CD4-positive, CD25-positive, alpha-beta regulatory T cell (primary cell): Measurements from ENCODE around the gene KCND3. TPM values are rescaled to one million over a fixed set of nuclear protein-coding genes. Genes with fewer than 3 reads are reported as not detected.

Experiments used
- ATAC-seq, 2 donors: fragments of 150-1000 bp; cut with Tn5 transposase; one replicate each; pipeline ENCODE4 v1.10.0; 2021; ENCODE audit warnings: low read depth in 2 of 2, moderate number of reproducible peaks in 2 of 2, moderate library complexity in 1 of 2
- DNase-seq, 3 donors: peaks; one replicate each; pipeline versions ENCODE4 v3.0.0 to v3.0.0-alpha.2; 2012 to 2022; ENCODE audit warnings: mixed read lengths in 1 of 3
- H3K27ac ChIP-seq: one replicate; pipeline ENCODE4 v1.7.0; 2013; ENCODE audit warnings: mild to moderate bottlenecking, low read length; ENCODE audit not compliant: insufficient read depth, poor library complexity, severe bottlenecking
- H3K27me3 ChIP-seq: one replicate; pipeline ENCODE4 v1.7.0; 2013; ENCODE audit warnings: low read length; ENCODE audit not compliant: control insufficient read depth, insufficient read depth
- H3K36me3 ChIP-seq: one replicate; pipeline ENCODE4 v1.7.0; 2013; ENCODE audit warnings: mild to moderate bottlenecking, low read length, moderate library complexity; ENCODE audit not compliant: control insufficient read depth, insufficient read depth
- H3K4me1 ChIP-seq: 2 replicates; pipeline ENCODE4 v1.7.0; 2013; ENCODE audit warnings: mild to moderate bottlenecking, low read length; ENCODE audit not compliant: insufficient read depth, control insufficient read depth, poor library complexity, severe bottlenecking
- H3K4me3 ChIP-seq: one replicate; pipeline ENCODE4 v1.7.0; 2013; ENCODE audit warnings: low read depth, mild to moderate bottlenecking, low read length, moderate library complexity
- H3K9me3 ChIP-seq, 2 experiments: 1 replicate in 1 of 2; 2 replicates in 1 of 2; pipeline ENCODE4 v1.7.0; 2013; ENCODE audit warnings: low read length in 2 of 2, mild to moderate bottlenecking in 1 of 2, moderate library complexity in 1 of 2; ENCODE audit not compliant: control insufficient read depth in 2 of 2
- H3K27ac Mint-ChIP-seq, 3 donors: one replicate each; pipeline ENCODE4 v1.8.0; 2020 to 2022; ENCODE audit warnings: mild to moderate bottlenecking in 3 of 3, mixed read lengths in 3 of 3, moderate library complexity in 2 of 3
- H3K27me3 Mint-ChIP-seq: one replicate; pipeline ENCODE4 v1.8.0; 2022; ENCODE audit warnings: mild to moderate bottlenecking, mixed read lengths
- H3K36me3 Mint-ChIP-seq: one replicate; pipeline ENCODE4 v1.8.0; 2020; ENCODE audit warnings: mixed read lengths
- H3K4me1 Mint-ChIP-seq, 4 donors: one replicate each; pipeline ENCODE4 v1.8.0; 2020 to 2022; ENCODE audit warnings: mixed read lengths in 4 of 4, mild to moderate bottlenecking in 1 of 4
- H3K4me3 Mint-ChIP-seq, 4 donors: one replicate each; pipeline ENCODE4 v1.8.0; 2020 to 2022; ENCODE audit warnings: mild to moderate bottlenecking in 4 of 4, mixed read lengths in 4 of 4, moderate library complexity in 3 of 4
- H3K9me3 Mint-ChIP-seq, 7 donors: one replicate each; pipeline ENCODE4 v1.8.0; 2020 to 2022; ENCODE audit warnings: mixed read lengths in 7 of 7, mild to moderate bottlenecking in 3 of 7, moderate library complexity in 2 of 7
- polyA plus RNA-seq, 4 donors: library from polyadenylated mRNA; unstranded; fragments of 300-500 nt; fragmentation: Illumina TruSeq; gene quantifications; one replicate each; pipeline ENCODE4 v1.2.3, GENCODE V29; 2021
- total RNA-seq: library from RNA; stranded (reverse); gene quantifications from one replicate; pipeline ENCODE4 v1.2.3, GENCODE V29; 2022

The KCND3 gene
- total and polyA plus RNA-seq, 5 donors from 2014 or later, result 0.02 to 0.10 (median 0.07) TPM; not detected in 2

DNA sequence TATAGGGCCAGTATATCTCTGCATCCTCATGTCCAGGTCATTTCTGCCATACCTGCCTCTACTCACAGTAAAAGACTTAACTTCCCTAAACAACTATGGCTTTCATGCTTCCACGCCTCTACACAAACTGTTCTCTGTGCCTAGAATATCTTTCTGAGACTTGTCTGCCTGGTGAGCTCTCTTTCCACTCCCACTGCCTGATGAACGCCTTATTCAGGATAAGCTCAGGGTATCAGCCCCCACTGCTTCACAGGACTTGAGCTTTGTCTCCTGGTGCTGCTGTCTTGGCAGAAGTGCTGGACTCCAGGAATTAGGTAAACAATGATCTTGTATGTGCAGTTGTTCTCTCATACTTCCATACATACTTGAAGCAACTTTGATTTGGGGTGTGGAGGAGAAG, 238.6 kb downstream of the KCND3 start:
- no peaks in the 10 kb centered on the region for H3K27me3 ChIP-seq
- Mint-ChIP-seq H3K4me1 (peaks cover 6 to 30% (median 17%) of the 10 kb centered on the region in 4 donors), H3K4me3 (no peak overlapping the region), H3K9me3 (no peaks in the 10 kb centered on the region), H3K27me3 (peaks cover 3% of the 10 kb centered on the region), H3K27ac (no peak overlapping the region), H3K36me3 (no peaks in the 10 kb centered on the region)
- no peak for DNase-seq
- H3K4me1 ChIP-seq, result peaks cover 10% of the 10 kb centered on the region
- H3K4me3 ChIP-seq, result no peak overlapping the region
- no peak overlapping the region for H3K27ac ChIP-seq
- H3K36me3 ChIP-seq, result no peaks in the 10 kb centered on the region
- ATAC-seq, result no peak
- H3K9me3 ChIP-seq, result no peaks in the 10 kb centered on the region

DNA sequence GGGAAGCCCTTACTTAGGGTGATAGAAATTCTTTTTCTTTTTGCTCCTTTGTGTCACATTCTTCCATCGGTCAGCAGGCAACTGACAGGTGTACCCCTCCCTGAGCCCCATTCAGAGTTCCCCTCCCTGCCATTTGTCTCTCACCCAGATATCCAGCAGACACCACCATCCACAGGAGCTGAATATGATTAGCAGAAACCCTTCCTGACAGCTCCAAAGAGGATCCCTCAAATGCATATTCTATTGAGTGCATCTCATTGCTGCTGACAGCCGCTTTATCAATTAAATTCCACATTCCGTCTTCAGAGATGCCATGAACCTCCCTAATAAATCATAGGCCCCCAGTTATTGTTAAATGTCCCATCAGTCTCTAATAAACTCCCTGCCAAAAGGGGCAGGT, 239.8 kb downstream of the KCND3 start:
- Histone ChIP-seq H3K27ac (no peak overlapping the region), H3K36me3 (no peaks in the 10 kb centered on the region), H3K9me3 (no peaks in the 10 kb centered on the region), H3K4me3 (no peak overlapping the region), H3K4me1 (peaks cover 2% of the 10 kb centered on the region), H3K27me3 (no peaks in the 10 kb centered on the region)
- Mint-ChIP-seq H3K4me1 (peaks cover 1 to 20% (median 7%) of the 10 kb centered on the region in 4 donors), H3K4me3 (no peak overlapping the region), H3K27me3 (peaks cover 2% of the 10 kb centered on the region), H3K9me3 (no peaks in the 10 kb centered on the region), H3K36me3 (no peaks in the 10 kb centered on the region), H3K27ac (no peak overlapping the region)
- ATAC-seq (no peak), DNase-seq (no peak)

DNA sequence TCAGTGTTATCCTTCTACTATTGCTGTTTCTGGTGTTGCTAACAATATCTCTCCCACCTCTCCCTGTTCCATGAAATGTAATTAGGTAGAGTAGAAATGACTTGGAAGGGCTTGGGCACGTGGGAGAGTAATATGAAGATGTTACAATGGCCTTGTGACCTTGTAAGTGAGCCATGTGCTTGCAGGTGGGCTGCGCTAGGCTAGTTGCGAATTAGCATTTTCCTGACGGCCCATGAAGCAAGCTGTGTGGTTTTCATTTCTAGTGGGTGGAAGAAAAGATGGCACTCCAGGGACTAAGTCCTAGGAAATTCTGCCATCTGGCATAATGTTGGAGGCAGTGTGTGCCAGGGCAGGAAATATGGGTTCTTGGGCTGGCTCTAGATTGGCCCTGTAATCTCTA, 241.5 kb downstream of the KCND3 start:
- no peaks in the 10 kb centered on the region for H3K4me1 ChIP-seq
- DNase-seq, result no peak
- no peak overlapping the region for H3K4me3 Mint-ChIP-seq
- no peak overlapping the region for H3K4me3 ChIP-seq
- H3K27me3 ChIP-seq, result no peaks in the 10 kb centered on the region
- no peaks in the 10 kb centered on the region for H3K36me3 Mint-ChIP-seq
- peaks cover 14% of the 10 kb centered on the region for H3K27me3 Mint-ChIP-seq
- no peak for ATAC-seq
- H3K9me3 ChIP-seq, result no peaks in the 10 kb centered on the region
- no peaks in the 10 kb centered on the region for H3K9me3 Mint-ChIP-seq
- H3K4me1 Mint-ChIP-seq, result peaks cover 0 to 11% (median 0%) of the 10 kb centered on the region in 4 donors
- no peaks in the 10 kb centered on the region for H3K36me3 ChIP-seq
- H3K27ac ChIP-seq, result no peak overlapping the region
- no peak overlapping the region for H3K27ac Mint-ChIP-seq

DNA sequence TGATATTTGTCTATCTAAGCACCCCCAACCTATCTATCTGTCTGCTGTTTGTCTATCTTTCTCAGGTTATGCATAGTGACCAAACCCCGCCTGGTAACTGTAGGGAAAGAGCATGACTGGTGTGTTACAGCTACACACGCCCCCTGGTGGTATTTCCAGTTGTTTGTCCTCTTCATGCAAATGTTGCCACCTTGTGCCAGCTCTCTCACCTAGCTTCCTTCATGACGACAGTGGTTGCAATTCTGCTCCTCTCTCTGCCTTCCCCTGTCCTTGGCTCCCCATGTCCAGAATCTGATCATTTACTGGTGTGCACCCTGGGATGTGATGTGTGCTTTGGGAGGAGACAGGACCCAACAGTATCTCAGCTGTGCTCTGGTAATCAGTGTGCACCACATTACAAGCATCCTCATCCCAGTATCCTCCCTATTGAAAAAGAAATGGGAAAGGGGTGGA, 242.2 kb downstream of the KCND3 start:
- Histone ChIP-seq H3K27me3 (peaks cover 2% of the 10 kb centered on the region), H3K9me3 (no peaks in the 10 kb centered on the region), H3K27ac (no peak overlapping the region), H3K36me3 (no peaks in the 10 kb centered on the region), H3K4me3 (no peak overlapping the region), H3K4me1 (no peaks in the 10 kb centered on the region)
- DNase-seq (peak; percentile 41 to 91 (median 58)), ATAC-seq (peak; percentile 46 to 49)
- H3K27ac Mint-ChIP-seq, result no peak overlapping the region
- H3K27me3 Mint-ChIP-seq, result peaks cover 19% of the 10 kb centered on the region
- H3K4me3 Mint-ChIP-seq, result no peak overlapping the region
- H3K9me3 Mint-ChIP-seq, result no peaks in the 10 kb centered on the region
- H3K36me3 Mint-ChIP-seq, result no peaks in the 10 kb centered on the region
- peaks cover 0 to 8% (median 0%) of the 10 kb centered on the region in 4 donors for H3K4me1 Mint-ChIP-seq

DNA sequence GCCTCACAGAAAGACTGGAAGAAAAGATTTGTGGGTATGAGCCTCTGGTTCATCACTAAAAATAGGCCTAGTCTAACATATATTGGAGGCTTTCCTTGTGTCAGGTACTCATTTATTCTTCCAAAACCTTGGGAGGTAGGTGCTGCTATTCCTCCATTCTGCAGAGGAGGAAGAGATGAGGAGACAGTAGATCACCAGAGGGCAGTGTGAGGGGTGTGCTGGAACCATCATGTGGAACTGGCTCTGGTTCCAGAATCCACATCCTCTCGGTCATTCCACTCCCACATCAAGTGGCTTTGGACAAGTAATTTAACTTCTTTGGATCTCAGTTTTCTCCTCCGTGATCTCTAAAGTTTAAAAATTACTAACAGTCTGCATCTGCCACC, 242.9 kb downstream of the KCND3 start:
- Mint-ChIP-seq H3K36me3 (no peaks in the 10 kb centered on the region), H3K4me1 (peaks cover 0 to 4% (median 0%) of the 10 kb centered on the region in 4 donors), H3K27ac (no peak overlapping the region)

DNA sequence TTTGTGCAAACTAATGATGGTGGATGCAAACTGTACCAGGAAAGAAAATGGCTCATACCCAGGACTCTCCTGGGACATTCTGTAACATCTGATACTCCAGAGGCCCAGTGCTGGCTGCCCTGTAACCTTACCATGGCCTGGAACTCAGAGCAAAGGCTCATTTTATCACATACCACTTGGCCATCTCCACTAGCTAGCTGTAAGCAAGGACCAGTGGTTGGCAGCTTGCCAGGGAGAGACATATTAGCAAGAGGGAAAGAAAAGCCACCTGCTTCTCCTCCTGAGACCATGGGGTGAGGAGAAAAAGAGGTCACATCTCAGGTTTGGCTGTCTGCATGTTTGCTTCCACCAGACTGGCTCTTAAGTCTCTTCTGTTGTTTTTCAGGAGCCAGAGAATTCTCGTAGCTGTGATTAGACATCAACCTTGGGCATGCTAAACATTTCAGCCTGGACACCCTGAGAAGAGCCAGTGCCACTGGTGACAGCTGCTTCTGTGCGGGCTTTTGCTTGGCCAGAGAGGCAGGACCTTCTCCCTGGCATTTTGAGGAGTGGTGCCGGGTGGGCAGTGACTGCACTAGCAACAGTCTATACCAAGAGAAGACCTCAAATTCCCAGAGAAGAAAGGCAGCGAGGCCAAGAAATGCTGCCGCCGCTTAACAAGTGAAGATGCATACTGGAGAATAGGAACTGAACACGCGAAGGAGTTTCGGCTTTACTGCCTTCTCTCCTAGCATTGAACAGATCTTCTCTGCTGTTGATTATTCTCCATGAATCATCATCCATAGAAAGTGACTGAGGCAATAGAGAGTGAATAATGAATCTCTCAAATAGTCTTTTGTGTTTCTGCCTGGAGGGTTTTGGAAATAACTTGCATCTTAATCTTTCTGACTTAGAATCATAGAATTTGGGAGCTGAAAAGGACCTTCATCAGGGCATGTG, 243.5 kb downstream of the KCND3 start:
- Histone ChIP-seq H3K27me3 (peaks cover 6% of the 10 kb centered on the region), H3K36me3 (no peaks in the 10 kb centered on the region), H3K4me1 (no peaks in the 10 kb centered on the region), H3K9me3 (no peaks in the 10 kb centered on the region), H3K4me3 (no peak overlapping the region), H3K27ac (no peak overlapping the region)
- Mint-ChIP-seq H3K36me3 (no peaks in the 10 kb centered on the region), H3K9me3 (no peaks in the 10 kb centered on the region), H3K27ac (no peak overlapping the region), H3K4me1 (peaks cover 0 to 4% (median 2%) of the 10 kb centered on the region in 4 donors), H3K27me3 (peaks cover 27% of the 10 kb centered on the region), H3K4me3 (no peak overlapping the region)
- DNase-seq (no peak), ATAC-seq (no peak)

More for the DNA sequence above, 242.9 kb downstream of the KCND3 start:
- no peaks in the 10 kb centered on the region for H3K4me1 ChIP-seq
- H3K27me3 Mint-ChIP-seq, result peaks cover 20% of the 10 kb centered on the region
- ATAC-seq, result no peak
- no peak overlapping the region for H3K27ac ChIP-seq
- H3K27me3 ChIP-seq, result peaks cover 2% of the 10 kb centered on the region
- no peak overlapping the region for H3K4me3 ChIP-seq
- no peaks in the 10 kb centered on the region for H3K9me3 Mint-ChIP-seq
- DNase-seq, result no peak
- no peak overlapping the region for H3K4me3 Mint-ChIP-seq
- no peaks in the 10 kb centered on the region for H3K36me3 ChIP-seq
- H3K9me3 ChIP-seq, result no peaks in the 10 kb centered on the region

DNA sequence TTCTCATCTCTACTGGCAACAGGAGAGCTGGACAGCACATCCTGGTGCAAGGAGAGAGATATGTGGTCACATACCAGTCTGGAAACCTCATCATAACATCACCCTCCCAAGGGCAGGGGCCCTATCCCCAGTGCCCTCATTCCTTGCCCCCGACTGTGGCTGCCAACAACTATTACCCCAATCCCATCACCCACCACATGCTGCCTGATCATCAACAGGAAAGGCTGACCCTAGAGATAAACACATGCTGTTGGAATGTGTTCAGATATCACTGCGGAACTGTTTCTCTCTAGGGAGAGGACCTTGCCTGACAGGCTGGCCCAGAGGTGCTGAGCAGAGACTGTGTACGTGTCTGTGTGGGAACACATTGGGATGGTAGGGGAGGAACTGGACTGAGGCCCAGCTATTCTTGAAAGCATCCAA, 245.8 kb downstream of the KCND3 start:
- peak overlapping the region in 1 of 3 donors; percentile 59 for H3K27ac Mint-ChIP-seq
- ATAC-seq, result no peak

More for the DNA sequence above, 245.8 kb downstream of the KCND3 start:
- no peaks in the 10 kb centered on the region for H3K36me3 Mint-ChIP-seq
- H3K4me3 Mint-ChIP-seq, result no peak overlapping the region
- H3K27me3 Mint-ChIP-seq, result peaks cover 43% of the 10 kb centered on the region
- no peaks in the 10 kb centered on the region for H3K36me3 ChIP-seq
- no peak for DNase-seq
- peaks cover 0 to 2% (median 0%) of the 10 kb centered on the region in 7 donors for H3K9me3 Mint-ChIP-seq
- no peak overlapping the region for H3K27ac ChIP-seq
- peaks cover 20% of the 10 kb centered on the region for H3K4me1 ChIP-seq
- H3K9me3 ChIP-seq, result no peaks in the 10 kb centered on the region
- H3K4me1 Mint-ChIP-seq, result peaks cover 0 to 16% (median 9%) of the 10 kb centered on the region in 4 donors
- H3K4me3 ChIP-seq, result no peak overlapping the region
- peaks cover 7% of the 10 kb centered on the region for H3K27me3 ChIP-seq
